ENCODE data around the gene LYPLA2.
"Not testable (repeated sequence)": the region's sequence is repeated elsewhere in the genome, so short reads cannot be mapped to it uniquely, and the experiment has no call there.

The LYPLA2 gene

GRCh38 chr1:23825076-23825761 lies 34.3 kb downstream of the LYPLA2 start, which contains the start of gene HMGCL:
Gene HMGCL (minus strand): TSS chr1:23825429. CDS start chr1:23825415, 14 bp downstream.
- ChIA-PET CTCF (interaction anchor here (0.6 to 0.7 kb wide), 3 partner anchors 16 to 246 kb away, joined by 3 read pairs; no protein-coding TSS in a partner anchor), POLR2A (ENCODE audit: low non-redundant PET) (interaction anchor here (0.6 to 1.4 kb wide), 2 partner anchors 9 to 29 kb away, joined by 4 to 5 read pairs; no protein-coding TSS in a partner anchor)
- peak; percentile 94 for DNase-seq (ENCODE audit: low spot score)
- TF ChIP-seq CTCF (conservative IDR thresholded peaks at IDR 0.05; ENCODE audit: low read depth) = no peak
- H3K27ac ChIP-seq = peak within 1 kb of the TSS; percentile 86

- no peak for TF ChIP-seq CTCF (conservative IDR thresholded peaks at IDR 0.05; ENCODE audit: low read depth)
- no peak for DNase-seq (ENCODE audit: low spot score)
- CTCF ChIA-PET = interaction anchor here (0.6 kb wide), 2 partner anchors 16 to 24 kb away, joined by 3 read pairs; no protein-coding TSS in a partner anchor
- H3K27ac ChIP-seq = peak overlapping the region; percentile 86
- POLR2A ChIA-PET (ENCODE audit: low non-redundant PET) = interaction anchor here (0.6 kb wide), 1 partner anchor 30 kb away, joined by 5 read pairs; no protein-coding TSS in a partner anchor
These were observed 35.0 kb downstream of the LYPLA2 start for GRCh38 chr1:23825762-23826522.

DNA sequence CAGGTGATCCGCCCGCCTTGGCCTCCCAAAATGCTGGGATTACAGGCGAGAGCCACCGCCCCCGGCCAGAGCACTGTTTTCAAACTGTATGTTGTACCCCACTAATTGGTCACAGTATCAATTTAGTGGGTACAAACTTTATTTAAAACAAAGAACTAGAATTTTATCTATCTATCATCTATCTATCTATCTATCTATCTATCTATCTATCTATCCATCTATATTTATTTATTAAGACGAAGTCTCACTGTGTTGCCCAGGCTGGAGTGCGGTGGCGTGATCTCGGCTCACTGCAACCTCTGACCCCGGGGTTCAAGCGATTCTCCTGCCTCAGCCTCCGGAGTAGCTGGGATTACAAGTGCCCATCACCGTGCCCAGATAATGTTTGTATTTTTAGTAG lies 35.6 kb downstream of the LYPLA2 start:
- CTCF ChIA-PET = not testable (repeated sequence)

DNA sequence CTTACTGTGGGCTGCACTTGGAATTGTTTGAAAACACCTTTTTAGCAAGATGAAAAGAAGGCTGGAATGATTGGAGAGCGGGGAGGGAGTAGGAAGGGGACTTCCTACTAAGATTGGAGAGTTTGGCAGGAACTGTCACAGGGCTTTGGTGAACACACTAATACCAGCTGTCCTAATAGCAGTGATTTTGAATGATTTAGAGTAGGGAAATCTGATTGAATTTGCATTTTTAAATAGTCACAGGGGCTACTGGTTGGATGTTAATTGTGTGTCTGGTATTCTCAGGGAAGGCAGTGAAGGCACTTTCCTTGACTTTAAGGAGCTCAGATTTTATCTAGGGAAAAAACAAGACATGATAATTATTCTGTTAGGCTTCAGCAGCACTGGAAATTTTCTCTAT lies 36.8 kb downstream of the LYPLA2 start:
- CTCF ChIA-PET = interaction anchor here (0.6 kb wide), 1 partner anchor 831 kb away, joined by 3 read pairs; no protein-coding TSS in a partner anchor
- POLR2A ChIA-PET (ENCODE audit: low non-redundant PET) = interaction anchor here (0.6 kb wide), 1 partner anchor 11 kb away, joined by 3 read pairs; no protein-coding TSS in a partner anchor
- H3K27ac ChIP-seq = no peak overlapping the region

More for the DNA sequence above, 35.6 kb downstream of the LYPLA2 start:
- POLR2A ChIA-PET (ENCODE audit: low non-redundant PET); H3K27ac ChIP-seq; DNase-seq (ENCODE audit: low spot score): not testable (repeated sequence)

DNA sequence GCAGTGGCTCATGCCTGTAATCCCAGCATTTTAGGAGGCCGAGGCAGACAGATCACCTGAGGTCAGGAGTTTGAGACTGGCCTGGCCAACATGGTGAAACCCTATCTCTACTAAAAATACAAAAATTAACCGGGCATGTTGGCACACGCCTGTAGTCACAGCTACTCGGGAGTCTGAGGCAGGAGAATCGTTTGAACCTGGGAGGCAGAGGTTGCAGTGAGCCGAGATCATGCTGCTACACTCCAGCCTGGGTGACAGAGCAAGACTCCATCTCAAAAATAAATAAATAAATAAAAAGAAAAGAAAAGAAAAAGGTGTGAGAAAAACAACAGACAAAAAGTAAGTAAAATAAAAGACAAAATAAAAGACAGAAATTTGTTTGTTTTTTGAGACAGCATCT lies 43.2 kb downstream of the LYPLA2 start:
- H3K27ac ChIP-seq = peak overlapping the region; percentile 18; the same call in 1 of the 2 replicates
- POLR2A ChIA-PET (ENCODE audit: low non-redundant PET) = interaction anchor here (1.8 kb wide), 1 partner anchor 10 kb away, joined by 4 read pairs; no protein-coding TSS in a partner anchor
- DNase-seq (ENCODE audit: low spot score) = not testable (repeated sequence)
- CTCF ChIA-PET = interaction anchor here (0.7 kb wide), 1 partner anchor 16 kb away, joined by 3 read pairs; no protein-coding TSS in a partner anchor

More for the DNA sequence above, 36.8 kb downstream of the LYPLA2 start:
- no peak for TF ChIP-seq CTCF (conservative IDR thresholded peaks at IDR 0.05; ENCODE audit: low read depth)
- no peak for DNase-seq (ENCODE audit: low spot score)

GRCh38 chr1:23836037-23836436 lies 45.1 kb downstream of the LYPLA2 start:
- CTCF ChIA-PET = interaction anchor here (0.6 kb wide), 1 partner anchor 32 kb away, joined by 3 read pairs; no protein-coding TSS in a partner anchor
- POLR2A ChIA-PET (ENCODE audit: low non-redundant PET) = no interaction called here
- no peak for DNase-seq (ENCODE audit: low spot score)
- TF ChIP-seq CTCF (conservative IDR thresholded peaks at IDR 0.05; ENCODE audit: low read depth) = no peak
- no peak overlapping the region for H3K27ac ChIP-seq

DNA sequence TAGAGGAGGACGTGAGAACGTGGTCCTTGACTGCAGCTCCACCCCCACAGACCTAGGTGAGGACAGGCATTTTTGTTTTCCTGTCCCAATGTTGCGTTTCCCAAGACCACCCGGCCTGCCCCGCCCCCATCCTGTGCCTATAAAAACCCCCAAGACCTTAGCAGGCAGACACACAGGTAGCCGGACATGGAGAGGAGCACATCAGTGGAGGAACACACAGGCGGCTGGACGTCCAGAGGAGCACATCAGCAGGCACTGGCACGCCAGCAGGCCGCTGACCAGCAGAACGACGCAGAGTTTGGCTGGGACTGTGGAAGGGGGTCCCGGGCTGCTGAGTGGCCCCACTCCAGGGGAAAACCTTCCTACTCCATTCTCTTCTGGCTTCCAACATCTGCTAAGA lies 47.0 kb downstream of the LYPLA2 start:
- DNase-seq (ENCODE audit: low spot score) = no peak
- no peak for TF ChIP-seq CTCF (conservative IDR thresholded peaks at IDR 0.05; ENCODE audit: low read depth)
- CTCF ChIA-PET = no interaction called here
- no peak overlapping the region for H3K27ac ChIP-seq
- POLR2A ChIA-PET (ENCODE audit: low non-redundant PET) = no interaction called here
